WTC11 (cell line): ENCODE data around the gene CDK5RAP2. TPM values are rescaled to one million over a fixed set of nuclear protein-coding genes. Genes with fewer than 3 reads are reported as not detected.

Experiments
- ATAC-seq: fragments of 200-7000 bp; cut with Tn5 transposase; 2 replicates; pipeline ENCODE4 v1.10.0; 2021; ENCODE audit warnings: mild to moderate bottlenecking, moderate library complexity
- CTCF ChIA-PET: fragments of 300-600 bp; sonication (Branson Sonifier 250); formaldehyde crosslinking; loops from one replicate; lab custom pipeline; 2021; ENCODE audit warnings: antibody characterized with exemption; lab: Charles Lee
- POLR2A ChIA-PET: fragments of 350-600 bp; sonication (Branson Sonifier 250); formaldehyde crosslinking; loops from one replicate; lab custom pipeline; 2021; ENCODE audit warnings: antibody characterized with exemption; lab: Charles Lee
- DNase-seq: peaks from one replicate; pipeline ENCODE4 v3.0.0; 2021; ENCODE audit warnings: low spot score
- H3K27ac Mint-ChIP-seq: 2 replicates; pipeline ENCODE4 v1.8.0; 2021; ENCODE audit warnings: mixed read lengths
- H3K27me3 Mint-ChIP-seq: 2 replicates; pipeline ENCODE4 v1.8.0; 2021; ENCODE audit warnings: low read depth, mild to moderate bottlenecking, moderate library complexity, mixed read lengths
- H3K36me3 Mint-ChIP-seq: 2 replicates; pipeline ENCODE4 v1.8.0; 2021; ENCODE audit warnings: mixed read lengths
- H3K4me1 Mint-ChIP-seq: 2 replicates; pipeline ENCODE4 v1.8.0; 2022; ENCODE audit warnings: mixed read lengths
- H3K4me3 Mint-ChIP-seq: 2 replicates; pipeline ENCODE4 v1.8.0; 2021; ENCODE audit warnings: mild to moderate bottlenecking, moderate library complexity, mixed read lengths
- H3K9me3 Mint-ChIP-seq: 2 replicates; pipeline ENCODE4 v1.8.0; 2021; ENCODE audit warnings: mixed read lengths
- ATF3 ChIP-seq: sonication (generic); formaldehyde crosslinking; conservative IDR thresholded peaks from 2 replicates; pipeline ENCODE4 v1.8.1; 2022; ENCODE audit warnings: mild to moderate bottlenecking, missing genetic modification reagents
- CDX4 ChIP-seq: fragments of 250-450 bp; sonication (Bioruptor Pico); IDR thresholded peaks from 2 replicates; pipeline ENCODE4 v1.9.0; 2021; ENCODE audit warnings: moderate library complexity, mild to moderate bottlenecking, inconsistent platforms, borderline replicate concordance
- E2F1 ChIP-seq: sonication (generic); formaldehyde crosslinking; IDR thresholded peaks from 2 replicates; pipeline ENCODE4 v1.8.0; 2022; ENCODE audit warnings: mild to moderate bottlenecking, missing genetic modification reagents
- FOXP1 ChIP-seq: sonication (generic); formaldehyde crosslinking; IDR thresholded peaks from 2 replicates; pipeline ENCODE4 v1.8.0; 2022; ENCODE audit warnings: missing genetic modification reagents, mild to moderate bottlenecking, moderate library complexity, borderline replicate concordance
- GTF2I ChIP-seq: fragments of 250-450 bp; sonication (Bioruptor Pico); conservative IDR thresholded peaks from 2 replicates; pipeline ENCODE4 v1.4.0; 2021; ENCODE audit warnings: mild to moderate bottlenecking
- IRF1 ChIP-seq: sonication (generic); formaldehyde crosslinking; IDR thresholded peaks from 2 replicates; pipeline ENCODE4 v1.8.0; 2023; ENCODE audit warnings: missing genetic modification reagents
- MAX ChIP-seq: sonication (generic); formaldehyde crosslinking; IDR thresholded peaks from 2 replicates; pipeline ENCODE4 v1.8.0; 2022; ENCODE audit warnings: mild to moderate bottlenecking, missing genetic modification reagents
- NFYB ChIP-seq: sonication (generic); formaldehyde crosslinking; conservative IDR thresholded peaks from 2 replicates; pipeline ENCODE4 v1.8.0; 2022; ENCODE audit warnings: low read depth, missing genetic modification reagents
- PRDM15 ChIP-seq: sonication (generic); formaldehyde crosslinking; IDR thresholded peaks from 2 replicates; pipeline ENCODE4 v1.8.0; 2022; ENCODE audit warnings: missing genetic modification reagents
- ZBTB21 ChIP-seq: sonication (generic); formaldehyde crosslinking; IDR thresholded peaks from 2 replicates; pipeline ENCODE4 v1.8.1; 2023; ENCODE audit warnings: mild to moderate bottlenecking, missing genetic modification reagents, borderline replicate concordance
- ZNF138 ChIP-seq: sonication (generic); formaldehyde crosslinking; conservative IDR thresholded peaks from 2 replicates; pipeline ENCODE4 v1.8.1; 2022; ENCODE audit warnings: mild to moderate bottlenecking, moderate library complexity, missing genetic modification reagents
- ZNF232 ChIP-seq: sonication (generic); formaldehyde crosslinking; IDR thresholded peaks from 2 replicates; pipeline ENCODE4 v1.8.0; 2022; ENCODE audit warnings: mild to moderate bottlenecking, missing genetic modification reagents
- ZNF532 ChIP-seq: fragments of 250-450 bp; sonication (Bioruptor Pico); IDR thresholded peaks from 2 replicates; pipeline ENCODE4 v1.9.0; 2021; ENCODE audit warnings: mild to moderate bottlenecking, borderline replicate concordance
- ZSCAN18 ChIP-seq: fragments of 250-450 bp; sonication (Bioruptor Pico); IDR thresholded peaks from 2 replicates; pipeline ENCODE4 v2.1.2; 2022; ENCODE audit warnings: mild to moderate bottlenecking, moderate library complexity
- total RNA-seq: library from RNA; stranded (reverse); gene quantifications from 3 replicates; pipeline ENCODE4 v1.2.3, GENCODE V29; 2021
- TF ChIP-seq, protein P1 (sequence below): fragments of 250-450 bp; sonication (Bioruptor Pico); conservative IDR thresholded peaks from 2 replicates; pipeline ENCODE4 v1.9.0; 2021; ENCODE audit warnings: mild to moderate bottlenecking
- TF ChIP-seq, protein P2 (sequence below): fragments of 200-600 bp; IDR thresholded peaks from 2 replicates; pipeline ENCODE4 v1.8.0; 2022; ENCODE audit warnings: antibody characterized with exemption
- TF ChIP-seq, protein P3 (sequence below): sonication (generic); formaldehyde crosslinking; IDR thresholded peaks from 2 replicates; pipeline ENCODE4 v1.8.1; 2022; ENCODE audit warnings: low read depth, missing genetic modification reagents, borderline replicate concordance

The CDK5RAP2 gene
- total RNA-seq, 1 experiment from 2014 or later = 48.3 TPM

GRCh38 chr9:120531683-120532300, 48.2 kb downstream of the CDK5RAP2 start:
- no peak overlapping the region for H3K27ac Mint-ChIP-seq
- peaks cover 74% of the 10 kb centered on the region for H3K36me3 Mint-ChIP-seq
- CTCF ChIA-PET = interaction anchor here (0.6 to 5.3 kb wide), 13 partner anchors 8 to 163 kb away, joined by 3 to 38 read pairs (median 3); no protein-coding TSS in a partner anchor
- peaks cover 31% of the 10 kb centered on the region for H3K4me1 Mint-ChIP-seq
- no peak for TF ChIP-seq FOXP1 (CRISPR knock-in tag)
- no peak for TF ChIP-seq CDX4 (CRISPR knock-in tag)
- no peak for TF ChIP-seq ZNF232 (CRISPR knock-in tag)
- no peak for TF ChIP-seq ZNF532 (CRISPR knock-in tag)
- TF ChIP-seq PRDM15 (CRISPR knock-in tag) = no peak
- no peak for TF ChIP-seq ZNF138
- TF ChIP-seq IRF1 = no peak
- TF ChIP-seq ZBTB21 (CRISPR knock-in tag) = no peak
- TF ChIP-seq, protein P1, sequence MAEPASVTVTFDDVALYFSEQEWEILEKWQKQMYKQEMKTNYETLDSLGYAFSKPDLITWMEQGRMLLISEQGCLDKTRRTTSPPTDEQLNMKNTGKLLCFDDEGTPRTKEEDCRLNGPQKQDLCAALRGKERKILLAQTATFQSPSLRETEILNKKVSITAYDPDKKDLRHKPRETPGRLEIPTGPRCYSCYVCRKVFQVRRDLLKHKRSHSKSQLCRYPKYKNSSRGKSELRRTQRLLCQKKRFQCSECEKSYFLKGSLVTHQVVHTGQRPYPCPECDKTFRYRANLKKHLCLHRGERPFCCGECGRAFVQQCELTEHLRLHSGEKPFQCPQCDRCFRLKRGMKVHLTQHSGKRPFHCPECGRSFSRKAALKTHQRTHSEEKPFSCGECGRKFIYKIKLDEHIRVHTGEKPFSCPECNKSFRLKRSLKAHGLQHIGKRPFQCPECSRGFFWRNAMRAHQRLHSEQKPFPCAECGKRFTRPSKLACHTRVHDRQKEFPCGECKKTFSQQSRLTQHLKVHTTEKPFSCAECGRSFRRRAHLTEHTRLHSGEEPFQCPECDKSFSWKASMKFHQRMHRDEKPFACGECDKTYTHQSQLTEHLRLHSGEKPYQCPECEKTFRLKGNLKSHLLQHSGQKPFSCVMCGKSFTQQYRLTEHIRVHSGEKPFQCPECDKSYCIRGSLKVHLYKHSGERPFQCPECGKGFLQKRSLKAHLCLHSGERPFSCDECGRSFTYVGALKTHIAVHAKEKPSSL (CRISPR knock-in tag) = no peak
- TF ChIP-seq, protein P2, sequence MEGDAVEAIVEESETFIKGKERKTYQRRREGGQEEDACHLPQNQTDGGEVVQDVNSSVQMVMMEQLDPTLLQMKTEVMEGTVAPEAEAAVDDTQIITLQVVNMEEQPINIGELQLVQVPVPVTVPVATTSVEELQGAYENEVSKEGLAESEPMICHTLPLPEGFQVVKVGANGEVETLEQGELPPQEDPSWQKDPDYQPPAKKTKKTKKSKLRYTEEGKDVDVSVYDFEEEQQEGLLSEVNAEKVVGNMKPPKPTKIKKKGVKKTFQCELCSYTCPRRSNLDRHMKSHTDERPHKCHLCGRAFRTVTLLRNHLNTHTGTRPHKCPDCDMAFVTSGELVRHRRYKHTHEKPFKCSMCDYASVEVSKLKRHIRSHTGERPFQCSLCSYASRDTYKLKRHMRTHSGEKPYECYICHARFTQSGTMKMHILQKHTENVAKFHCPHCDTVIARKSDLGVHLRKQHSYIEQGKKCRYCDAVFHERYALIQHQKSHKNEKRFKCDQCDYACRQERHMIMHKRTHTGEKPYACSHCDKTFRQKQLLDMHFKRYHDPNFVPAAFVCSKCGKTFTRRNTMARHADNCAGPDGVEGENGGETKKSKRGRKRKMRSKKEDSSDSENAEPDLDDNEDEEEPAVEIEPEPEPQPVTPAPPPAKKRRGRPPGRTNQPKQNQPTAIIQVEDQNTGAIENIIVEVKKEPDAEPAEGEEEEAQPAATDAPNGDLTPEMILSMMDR = no peak
- TF ChIP-seq GTF2I (CRISPR knock-in tag) = no peak
- no peak for TF ChIP-seq ZSCAN18 (CRISPR knock-in tag)
- TF ChIP-seq, protein P3, sequence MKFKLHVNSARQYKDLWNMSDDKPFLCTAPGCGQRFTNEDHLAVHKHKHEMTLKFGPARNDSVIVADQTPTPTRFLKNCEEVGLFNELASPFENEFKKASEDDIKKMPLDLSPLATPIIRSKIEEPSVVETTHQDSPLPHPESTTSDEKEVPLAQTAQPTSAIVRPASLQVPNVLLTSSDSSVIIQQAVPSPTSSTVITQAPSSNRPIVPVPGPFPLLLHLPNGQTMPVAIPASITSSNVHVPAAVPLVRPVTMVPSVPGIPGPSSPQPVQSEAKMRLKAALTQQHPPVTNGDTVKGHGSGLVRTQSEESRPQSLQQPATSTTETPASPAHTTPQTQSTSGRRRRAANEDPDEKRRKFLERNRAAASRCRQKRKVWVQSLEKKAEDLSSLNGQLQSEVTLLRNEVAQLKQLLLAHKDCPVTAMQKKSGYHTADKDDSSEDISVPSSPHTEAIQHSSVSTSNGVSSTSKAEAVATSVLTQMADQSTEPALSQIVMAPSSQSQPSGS (CRISPR knock-in tag) = no peak
- no peak for TF ChIP-seq ATF3 (CRISPR knock-in tag)
- TF ChIP-seq MAX (CRISPR knock-in tag) = no peak
- TF ChIP-seq NFYB (CRISPR knock-in tag) = no peak
- no peak for TF ChIP-seq E2F1 (CRISPR knock-in tag)
- H3K4me3 Mint-ChIP-seq = no peak overlapping the region
- DNase-seq (peak; percentile 33), ATAC-seq (peak; percentile 76)
- POLR2A ChIA-PET = interaction anchor here (0.6 to 0.7 kb wide), 3 partner anchors 108 to 1331 kb away, joined by 3 to 6 read pairs (median 3); no protein-coding TSS in a partner anchor
- H3K9me3 Mint-ChIP-seq = peaks cover 6% of the 10 kb centered on the region; the same call in 1 of the 2 replicates
- no peaks in the 10 kb centered on the region for H3K27me3 Mint-ChIP-seq
